Upper lobe of right lung (tissue), 1 donor: Measurements from ENCODE around the gene GALNT16. TPM values are rescaled to one million over a fixed set of nuclear protein-coding genes. Genes with fewer than 3 reads are reported as not detected.

Experiments used
- ATAC-seq: fragments of 200-7000 bp; cut with Tn5 transposase; one replicate; pipeline ENCODE4 v1.9.1; 2020; ENCODE audit warnings: mild to moderate bottlenecking, moderate library complexity
- DNase-seq: peaks from one replicate; pipeline ENCODE4 v3.0.0-alpha.2; 2020
- H3K27ac ChIP-seq: fragments of 200-600 bp; one replicate; pipeline ENCODE4 v1.8.0; 2022
- H3K27me3 ChIP-seq: fragments of 200-600 bp; one replicate; pipeline ENCODE4 v1.8.0; 2022; ENCODE audit warnings: mild to moderate bottlenecking
- H3K36me3 ChIP-seq: fragments of 200-600 bp; one replicate; pipeline ENCODE4 v1.8.0; 2022
- H3K4me1 ChIP-seq: fragments of 200-600 bp; one replicate; pipeline ENCODE4 v1.8.0; 2022
- H3K4me3 ChIP-seq: fragments of 200-600 bp; one replicate; pipeline ENCODE4 v1.8.0; 2022; ENCODE audit warnings: mild to moderate bottlenecking
- H3K9me3 ChIP-seq: fragments of 200-600 bp; one replicate; pipeline ENCODE4 v1.8.0; 2022
- intact Hi-C: fragments of 100-400 bp; cut with DNase I; formaldehyde crosslinking; loops from one replicate; pipeline ENCODE4 v1.11.0; 2022
- total RNA-seq: library from RNA; stranded (reverse); fragmentation: NEBNext Ultra II Directional; extraction: Animal tissue kit (Norgen Biotek cat#: 25700); gene quantifications from one replicate; pipeline ENCODE4 v1.2.1, GENCODE V29; 2021
- TF ChIP-seq, protein P1 (sequence below): fragments of 200-600 bp; IDR thresholded peaks from one replicate; pipeline ENCODE4 v1.8.0; 2022; ENCODE audit warnings: antibody characterized with exemption
- donor health status: DM: no; HTN: yes; CAD: no; lungs with severe emphysema.

GALNT16 gene
- total RNA-seq, 1 donor from 2014 or later: 3.0 TPM

DNA sequence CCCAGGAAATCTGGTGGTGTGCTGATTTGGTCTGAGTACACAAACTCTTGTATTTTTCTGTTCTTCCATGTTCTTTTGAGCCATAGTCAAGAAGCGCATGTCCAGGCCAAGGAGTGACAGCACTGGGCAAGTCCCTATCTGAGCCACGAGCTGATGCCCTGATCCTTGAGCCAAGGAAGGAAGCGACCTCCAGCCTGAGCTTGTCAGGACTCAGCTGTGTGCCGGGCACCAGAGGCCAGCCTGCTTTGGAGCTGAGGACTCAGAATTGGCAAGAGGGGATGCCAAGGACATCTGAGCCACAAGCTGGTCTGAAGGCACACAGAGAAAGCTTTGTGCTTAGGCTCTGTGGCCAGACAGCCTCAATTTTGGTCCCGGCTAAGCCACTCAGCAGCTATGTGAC, 52.6 kb downstream of the GALNT16 start:
- TF ChIP-seq, protein P1, sequence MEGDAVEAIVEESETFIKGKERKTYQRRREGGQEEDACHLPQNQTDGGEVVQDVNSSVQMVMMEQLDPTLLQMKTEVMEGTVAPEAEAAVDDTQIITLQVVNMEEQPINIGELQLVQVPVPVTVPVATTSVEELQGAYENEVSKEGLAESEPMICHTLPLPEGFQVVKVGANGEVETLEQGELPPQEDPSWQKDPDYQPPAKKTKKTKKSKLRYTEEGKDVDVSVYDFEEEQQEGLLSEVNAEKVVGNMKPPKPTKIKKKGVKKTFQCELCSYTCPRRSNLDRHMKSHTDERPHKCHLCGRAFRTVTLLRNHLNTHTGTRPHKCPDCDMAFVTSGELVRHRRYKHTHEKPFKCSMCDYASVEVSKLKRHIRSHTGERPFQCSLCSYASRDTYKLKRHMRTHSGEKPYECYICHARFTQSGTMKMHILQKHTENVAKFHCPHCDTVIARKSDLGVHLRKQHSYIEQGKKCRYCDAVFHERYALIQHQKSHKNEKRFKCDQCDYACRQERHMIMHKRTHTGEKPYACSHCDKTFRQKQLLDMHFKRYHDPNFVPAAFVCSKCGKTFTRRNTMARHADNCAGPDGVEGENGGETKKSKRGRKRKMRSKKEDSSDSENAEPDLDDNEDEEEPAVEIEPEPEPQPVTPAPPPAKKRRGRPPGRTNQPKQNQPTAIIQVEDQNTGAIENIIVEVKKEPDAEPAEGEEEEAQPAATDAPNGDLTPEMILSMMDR: no peak
- peak; percentile 35 for DNase-seq
- Histone ChIP-seq H3K4me3 (no peak overlapping the region), H3K36me3 (no peaks in the 10 kb centered on the region), H3K9me3 (no peaks in the 10 kb centered on the region), H3K27ac (no peak overlapping the region), H3K27me3 (peaks cover 7% of the 10 kb centered on the region), H3K4me1 (peaks cover 5% of the 10 kb centered on the region)
- intact Hi-C loops: no loop called here
- no peak for ATAC-seq

DNA sequence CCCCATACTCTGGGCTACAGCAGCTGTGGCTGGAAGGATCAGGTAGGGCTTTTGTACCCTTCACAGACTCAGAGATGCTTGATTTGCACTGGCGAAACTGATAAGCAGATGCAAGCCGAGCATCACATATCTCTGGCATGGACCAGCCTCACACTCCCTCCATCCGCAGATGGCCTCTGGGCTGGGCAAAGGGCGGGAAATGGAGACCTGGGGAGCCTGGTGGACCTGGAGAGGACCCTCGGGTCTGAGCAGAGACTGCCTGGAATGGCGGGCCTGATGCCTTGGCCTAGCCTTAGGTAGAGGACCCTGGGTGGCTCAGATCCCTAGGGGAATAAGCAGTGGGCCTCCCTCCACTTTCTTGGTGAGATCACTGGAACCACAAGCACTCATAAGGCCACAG, 53.2 kb downstream of the GALNT16 start:
- Histone ChIP-seq H3K27me3 (peaks cover 7% of the 10 kb centered on the region), H3K9me3 (no peaks in the 10 kb centered on the region), H3K27ac (no peak overlapping the region), H3K36me3 (no peaks in the 10 kb centered on the region), H3K4me3 (no peak overlapping the region), H3K4me1 (peaks cover 6% of the 10 kb centered on the region)
- intact Hi-C loops: no loop called here
- DNase-seq: peak; percentile 33
- TF ChIP-seq, protein P1: no peak
- ATAC-seq: no peak

DNA sequence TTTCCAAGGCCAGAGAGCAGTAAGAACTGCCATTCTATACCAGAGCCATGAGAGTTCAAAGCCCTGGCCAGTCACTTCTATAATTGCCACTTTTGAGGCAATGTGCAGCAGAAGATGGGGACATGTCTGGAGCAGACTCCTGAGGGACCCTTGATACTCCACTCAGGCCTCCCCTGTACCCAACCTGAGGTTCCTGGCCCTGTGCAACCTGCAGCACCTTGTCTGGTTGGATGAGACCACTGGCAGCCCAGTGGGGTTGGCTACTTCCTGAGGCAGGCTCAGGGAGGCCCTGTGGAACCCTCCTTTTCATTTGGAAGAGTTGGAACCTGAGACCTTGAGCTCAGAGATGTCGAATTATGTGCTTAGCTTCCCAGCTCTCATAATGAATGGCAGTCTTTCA, 54.4 kb downstream of the GALNT16 start:
- DNase-seq (peak; percentile 16), ATAC-seq (no peak)
- no peak overlapping the region for H3K27ac ChIP-seq
- H3K27me3 ChIP-seq: peaks cover 7% of the 10 kb centered on the region
- no peaks in the 10 kb centered on the region for H3K9me3 ChIP-seq
- H3K4me1 ChIP-seq: peaks cover 6% of the 10 kb centered on the region
- no peak overlapping the region for H3K4me3 ChIP-seq
- TF ChIP-seq, protein P1: no peak
- intact Hi-C loops: no loop called here
- H3K36me3 ChIP-seq: no peaks in the 10 kb centered on the region

DNA sequence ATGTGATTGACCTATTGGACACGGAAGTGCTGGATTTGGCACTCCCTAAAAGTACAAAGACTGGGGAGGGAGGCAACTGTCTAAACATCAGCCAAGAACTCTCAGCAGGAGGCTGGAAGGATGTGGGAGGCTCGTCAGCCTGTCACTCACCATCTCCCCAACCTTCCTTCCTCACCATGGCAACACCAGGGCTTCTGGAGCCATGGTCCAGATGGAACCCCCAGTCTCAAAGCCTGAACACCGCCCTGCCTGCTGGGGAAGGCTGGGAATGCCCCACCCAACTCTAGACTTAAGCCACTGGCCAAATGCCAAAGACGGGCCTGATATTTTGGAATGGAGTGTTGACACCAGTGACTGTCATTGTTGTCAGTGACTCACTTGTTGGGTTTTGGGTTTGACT, 55.3 kb downstream of the GALNT16 start:
- TF ChIP-seq, protein P1: no peak

DNA sequence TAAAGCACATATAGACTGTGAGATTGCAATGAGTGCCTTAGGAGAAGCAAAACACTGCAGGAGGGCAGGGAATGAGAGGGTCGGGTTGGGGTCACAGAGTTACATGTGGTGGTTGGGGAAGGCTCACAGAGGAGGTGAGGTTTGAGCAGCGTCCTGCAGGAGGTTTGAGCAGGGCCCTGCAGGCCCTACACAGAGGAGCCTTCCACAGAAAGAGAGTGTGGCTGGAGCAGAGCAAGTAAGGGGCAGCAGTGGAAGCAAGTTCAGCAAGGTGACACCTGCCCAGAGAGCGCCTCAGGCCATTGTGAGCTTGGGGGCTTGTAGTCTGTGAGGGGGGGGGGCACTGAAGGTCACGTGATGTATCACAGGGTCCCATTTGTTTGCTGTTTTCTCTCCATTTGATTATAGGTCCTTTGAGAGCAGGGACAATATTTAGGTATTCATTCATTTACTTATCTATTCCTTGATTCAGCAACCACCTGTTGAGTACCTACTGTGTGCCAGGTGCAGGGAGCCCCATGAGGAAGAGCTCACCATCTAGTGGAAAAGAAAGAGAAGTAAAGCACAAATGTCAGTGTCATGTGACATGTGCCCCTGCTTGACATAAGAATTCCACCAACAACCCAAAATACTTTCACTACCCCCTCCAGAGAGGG, 56.6 kb downstream of the GALNT16 start:
- Histone ChIP-seq H3K4me1 (peaks cover 6% of the 10 kb centered on the region), H3K27ac (no peak overlapping the region), H3K9me3 (no peaks in the 10 kb centered on the region), H3K27me3 (no peaks in the 10 kb centered on the region), H3K36me3 (no peaks in the 10 kb centered on the region), H3K4me3 (no peak overlapping the region)
- intact Hi-C loops: no loop called here
- ATAC-seq (no peak), DNase-seq (peak; percentile 39)
- TF ChIP-seq, protein P1: no peak

More for the DNA sequence above, 55.3 kb downstream of the GALNT16 start:
- H3K4me3 ChIP-seq: no peak overlapping the region
- no peaks in the 10 kb centered on the region for H3K9me3 ChIP-seq
- intact Hi-C loops: no loop called here
- peaks cover 7% of the 10 kb centered on the region for H3K27me3 ChIP-seq
- ATAC-seq (no peak), DNase-seq (peak; percentile 30)
- no peak overlapping the region for H3K27ac ChIP-seq
- peaks cover 6% of the 10 kb centered on the region for H3K4me1 ChIP-seq
- H3K36me3 ChIP-seq: no peaks in the 10 kb centered on the region
